Thyroid gland (tissue), 4 donors: Measurements from ENCODE around the gene ACSM2A.

ENCODE experiments used
- CTCF ChIP-seq, 6 experiments: fragments of 200-600 bp in 3 of 6; fragments of 450-650 bp in 3 of 6; sonication (generic) in 3 of 6; IDR thresholded peaks; one replicate each; pipeline ENCODE4 v1.5.1; 2016 to 2019; ENCODE audit warnings: antibody characterized with exemption in 6 of 6, mild to moderate bottlenecking in 2 of 6, inconsistent platforms in 1 of 6, moderate library complexity in 1 of 6
- POLR2A ChIP-seq, 2 donors: fragments of 450-650 bp; IDR thresholded peaks; one replicate each; pipeline ENCODE4 v1.6.1; 2017; ENCODE audit warnings: antibody characterized with exemption in 2 of 2, mild to moderate bottlenecking in 2 of 2, moderate library complexity in 1 of 2

- no peak for TF ChIP-seq CTCF (IDR thresholded peaks at IDR 0.05)
- no peak for TF ChIP-seq POLR2A (IDR thresholded peaks at IDR 0.05)
These were observed 41.1 kb upstream of the ACSM2A start for GRCh38 chr16:20410121-20410723.
